HCT116 (cell line): Measurements from ENCODE around the gene CAPN15. TPM values are rescaled to one million over a fixed set of nuclear protein-coding genes. Genes with fewer than 3 reads are reported as not detected.

Experiments used
- ATAC-seq: fragments of 200-7000 bp; cut with Tn5 transposase; 2 replicates; pipeline ENCODE4 v1.9.1; 2020; ENCODE audit warnings: mild to moderate bottlenecking, moderate library complexity
- BruUV-seq: library from RNA; stranded (reverse); fragments of 400-500 nt; replicated peaks from 2 replicates; lab custom pipeline; 2021; lab: Mats Ljungman, UMichigan
- CTCF ChIA-PET: fragments of 300-600 bp; sonication (Branson Sonifier 250); formaldehyde crosslinking; loops from one replicate; lab custom pipeline; 2021; ENCODE audit warnings: antibody characterized with exemption; lab: Charles Lee
- POLR2A ChIA-PET: fragments of 300-600, 350-600 bp; sonication (Branson Sonifier 250); formaldehyde crosslinking; loops from one replicate; lab custom pipeline; 2021; ENCODE audit warnings: antibody characterized with exemption; lab: Charles Lee
- RAD21 ChIA-PET, 2 experiments: fragments of 300-600 bp; sonication (Branson Sonifier 250); formaldehyde crosslinking; loops; one replicate each; lab custom pipeline; 2023; ENCODE audit warnings: low total read pairs in 2 of 2; ENCODE audit not compliant: uncharacterized antibody in 2 of 2, unreplicated experiment in 2 of 2, low non-redundant PET in 1 of 2; lab: Charles Lee
- DNase-seq: peaks from one replicate; pipeline ENCODE4 v3.0.0-alpha.2; 2010; ENCODE audit warnings: low read depth, low spot score
- H2AFZ ChIP-seq: fragments of 200-600 bp; shearing (Covaris generic), sonication (generic); 2 replicates; pipeline ENCODE4 v1.6.1; 2017; ENCODE audit warnings: low read depth, mixed run types, mixed read lengths, antibody characterized with exemption, low read length; ENCODE audit not compliant: poor library complexity, severe bottlenecking
- H3K27ac ChIP-seq: 2 replicates; pipeline ENCODE4 v1.5.1; 2012; ENCODE audit warnings: low read depth, low read length
- H3K27me3 ChIP-seq: fragments of 200-600 bp; sonication (generic); 2 replicates; pipeline ENCODE4 v1.6.1; 2016; ENCODE audit warnings: mixed run types, low read length, mixed read lengths; ENCODE audit not compliant: insufficient read depth
- H3K36me3 ChIP-seq, 2 experiments: fragments of 200-500 bp in 1 of 2; fragments of 200-600 bp in 1 of 2; sonication (Bioruptor generic) in 1 of 2; sonication (generic) in 1 of 2; 2 replicates each; pipeline versions ENCODE4 v1.5.1 to v1.6.1; 2014 to 2016; ENCODE audit warnings: low read length in 2 of 2, inconsistent platforms in 1 of 2, mixed read lengths in 1 of 2, mixed run types in 1 of 2; ENCODE audit not compliant: insufficient read depth in 2 of 2, control insufficient read depth in 1 of 2
- H3K4me1 ChIP-seq, 2 experiments: fragments of 200-600 bp in 1 of 2; sonication (generic) in 1 of 2; 2 replicates each; pipeline versions ENCODE4 v1.5.1 to v1.6.1; 2012 to 2017; ENCODE audit warnings: low read length in 2 of 2, inconsistent platforms in 1 of 2, mild to moderate bottlenecking in 1 of 2, mixed read lengths in 1 of 2, mixed run types in 1 of 2, moderate library complexity in 1 of 2; ENCODE audit not compliant: insufficient read depth in 2 of 2, control insufficient read depth in 1 of 2
- H3K4me2 ChIP-seq: fragments of 200-600 bp; sonication (generic); 2 replicates; pipeline ENCODE4 v1.6.1; 2017; ENCODE audit warnings: mixed run types, low read length, mixed read lengths
- H3K4me3 ChIP-seq, 2 experiments: fragments of 200-600 bp in 1 of 2; sonication (generic) in 1 of 2; replicated peaks in 1 of 2; 2 replicates each; pipeline ENCODE4 v1.5.1; 2011 to 2016; ENCODE audit warnings: low read length in 2 of 2, control low read depth in 1 of 2, low read depth in 1 of 2, mild to moderate bottlenecking in 1 of 2, mixed read lengths in 1 of 2, mixed run types in 1 of 2
- H3K79me2 ChIP-seq: fragments of 200-600 bp; sonication (generic); 2 replicates; pipeline ENCODE4 v1.6.1; 2017; ENCODE audit warnings: mild to moderate bottlenecking, mixed run types, low read length, moderate library complexity, mixed read lengths; ENCODE audit not compliant: insufficient read depth
- H3K9ac ChIP-seq: fragments of 200-600 bp; sonication (generic); 2 replicates; pipeline ENCODE4 v1.6.1; 2016; ENCODE audit warnings: low read length, mixed read lengths
- H3K9me2 ChIP-seq: fragments of 200-600 bp; sonication (generic), shearing (Covaris generic); 2 replicates; pipeline ENCODE4 v1.6.1; 2017; ENCODE audit warnings: mixed run types, mild to moderate bottlenecking, moderate library complexity; ENCODE audit not compliant: insufficient read depth
- H3K9me3 ChIP-seq, 2 experiments: fragments of 200-500 bp in 1 of 2; fragments of 200-600 bp in 1 of 2; sonication (Bioruptor generic) in 1 of 2; sonication (generic) in 1 of 2; 2 replicates each; pipeline ENCODE4 v1.6.1; 2014 to 2017; ENCODE audit warnings: low read length in 2 of 2, mixed read lengths in 2 of 2, inconsistent platforms in 1 of 2, low read depth in 1 of 2, mild to moderate bottlenecking in 1 of 2, mixed run types in 1 of 2, moderate library complexity in 1 of 2; ENCODE audit not compliant: control insufficient read depth in 1 of 2, insufficient read depth in 1 of 2
- H4K20me1 ChIP-seq: fragments of 200-600 bp; sonication (generic), shearing (Covaris generic); 2 replicates; pipeline ENCODE4 v1.6.1; 2017; ENCODE audit warnings: mixed run types, mild to moderate bottlenecking, moderate library complexity; ENCODE audit not compliant: insufficient read depth
- ELF1 ChIP-seq: IDR thresholded peaks from 2 replicates; pipeline ENCODE4 v1.6.1; 2012; ENCODE audit warnings: low read depth, borderline replicate concordance
- EZH2 ChIP-seq: fragments of 200-600 bp; sonication (generic); IDR thresholded peaks from 2 replicates; pipeline ENCODE4 v1.6.1; 2017; ENCODE audit warnings: antibody characterized with exemption, mixed run types
- EZH2phosphoT487 ChIP-seq: fragments of 200-600 bp; IDR thresholded peaks from 2 replicates; pipeline ENCODE4 v1.6.1; 2018; ENCODE audit warnings: antibody characterized with exemption, borderline replicate concordance
- FOSL1 ChIP-seq: IDR thresholded peaks from 2 replicates; pipeline ENCODE4 v1.6.1; 2012; ENCODE audit warnings: low read depth
- POLR2AphosphoS5 ChIP-seq: IDR thresholded peaks from 2 replicates; pipeline ENCODE4 v1.6.1; 2011; ENCODE audit warnings: mild to moderate bottlenecking, low read depth, low read length, moderate library complexity
- SIN3A ChIP-seq: IDR thresholded peaks from 2 replicates; pipeline ENCODE4 v1.6.1; 2012; ENCODE audit warnings: low read depth
- SP1 ChIP-seq: IDR thresholded peaks from 2 replicates; pipeline ENCODE4 v1.6.1; 2012; ENCODE audit warnings: low read depth
- SRF ChIP-seq: IDR thresholded peaks from 2 replicates; pipeline ENCODE4 v1.6.1; 2012; ENCODE audit warnings: low read depth
- TCF7L2 ChIP-seq: IDR thresholded peaks from 2 replicates; pipeline ENCODE4 v1.7.0; 2011; ENCODE audit warnings: borderline replicate concordance, inconsistent platforms; ENCODE audit not compliant: insufficient read depth, insufficient read length; ENCODE audit errors: extremely low read depth
- ZFX ChIP-seq: fragments of 450-650 bp; IDR thresholded peaks from 2 replicates; pipeline ENCODE4 v1.6.1; 2017
- ZNF274 ChIP-seq: fragments of 200-500 bp; sonication (Bioruptor generic); IDR thresholded peaks from 2 replicates; pipeline ENCODE4 v1.6.1; 2014; ENCODE audit warnings: mild to moderate bottlenecking, low read depth, low read length, inconsistent platforms
- intact Hi-C: fragments of 100-400 bp; cut with micrococcal nuclease; formaldehyde crosslinking; loops from 2 replicates; pipeline ENCODE4 v1.10.0; 2022
- total RNA-seq: library from RNA; stranded (reverse); gene quantifications from one replicate; pipeline ENCODE4 v1.2.1, GENCODE V29; 2021; ENCODE audit not compliant: unreplicated experiment
- TF ChIP-seq, protein P1 (sequence below), 3 experiments: fragments of 200-600 bp in 1 of 3; sonication (generic) in 1 of 3; IDR thresholded peaks in 2 of 3; conservative IDR thresholded peaks in 1 of 3; 2 replicates each; pipeline ENCODE4 v1.5.1; 2012 to 2017; ENCODE audit warnings: low read depth in 2 of 3, low read length in 2 of 3, antibody characterized with exemption in 1 of 3, borderline replicate concordance in 1 of 3, control low read depth in 1 of 3, mild to moderate bottlenecking in 1 of 3, mixed read lengths in 1 of 3, mixed run types in 1 of 3, moderate library complexity in 1 of 3; ENCODE audit not compliant: insufficient read depth in 1 of 3
- TF ChIP-seq, protein P2 (sequence below): IDR thresholded peaks from 2 replicates; pipeline ENCODE4 v1.6.1; 2012

The CAPN15 gene
- total RNA-seq, 1 experiment from 2014 or later = 39.0 TPM

DNA sequence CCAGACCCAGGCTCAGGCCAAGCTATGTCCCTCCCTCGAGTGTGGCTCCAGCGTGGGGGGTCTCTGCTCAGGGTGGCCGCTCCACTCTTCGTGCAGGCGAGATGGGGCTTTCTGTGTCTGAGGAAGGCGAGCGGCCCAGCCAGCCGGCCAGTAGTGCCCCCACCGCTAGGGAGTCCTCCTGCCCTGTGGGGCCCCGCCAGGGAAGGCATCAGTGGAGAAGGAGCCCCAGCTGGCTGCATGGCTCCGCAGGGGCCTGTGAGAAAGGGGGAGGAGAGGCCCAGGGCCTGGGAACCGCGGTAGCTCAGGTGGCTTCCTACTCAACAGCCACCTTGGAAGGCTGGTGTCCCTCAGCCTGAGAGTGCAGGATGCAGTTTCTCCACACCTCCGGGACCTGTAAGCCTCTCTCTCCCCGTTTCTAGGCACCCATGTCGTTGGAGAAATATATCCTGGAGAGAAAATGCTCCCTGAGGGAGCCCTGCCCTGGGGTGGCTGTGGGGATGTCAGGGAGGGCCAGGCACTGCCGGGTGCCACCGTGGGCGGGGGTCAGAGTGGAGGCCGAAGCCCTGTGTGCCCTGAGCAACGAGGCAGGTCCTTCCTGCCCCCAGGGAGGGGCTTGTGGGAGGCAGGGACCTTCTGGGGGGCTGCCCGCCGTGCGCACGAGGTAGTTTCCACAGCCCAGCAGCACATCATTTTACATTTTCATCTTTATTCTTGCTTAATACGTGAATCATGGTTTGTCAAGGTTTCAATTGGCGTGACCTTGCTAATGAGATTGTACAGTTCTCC, 45.5 kb downstream of the CAPN15 start:
- H3K4me3 ChIP-seq = no peak overlapping the region
- no peak overlapping the region for H3K4me2 ChIP-seq
- no peaks in the 10 kb centered on the region for H3K9me2 ChIP-seq
- POLR2A ChIA-PET = no interaction called here
- H3K4me1 ChIP-seq = peaks cover 7 to 13% of the 10 kb centered on the region in 2 experiments
- CTCF ChIA-PET = no interaction called here
- no TSS peak for BruUV-seq
- H3K9me3 ChIP-seq = no peaks in the 10 kb centered on the region
- no peak overlapping the region for H3K9ac ChIP-seq
- no peak for DNase-seq
- H2AFZ ChIP-seq = no peak overlapping the region
- H3K36me3 ChIP-seq = no peaks in the 10 kb centered on the region
- no peaks in the 10 kb centered on the region for H4K20me1 ChIP-seq
- TF ChIP-seq SRF (no peak), SP1 (no peak), EZH2phosphoT487 (no peak), ZNF274 (no peak), POLR2AphosphoS5 (no peak), SIN3A (no peak), TCF7L2 (no peak), ELF1 (no peak), ZFX (no peak), EZH2 (no peak), FOSL1 (no peak)
- TF ChIP-seq, protein P1, sequence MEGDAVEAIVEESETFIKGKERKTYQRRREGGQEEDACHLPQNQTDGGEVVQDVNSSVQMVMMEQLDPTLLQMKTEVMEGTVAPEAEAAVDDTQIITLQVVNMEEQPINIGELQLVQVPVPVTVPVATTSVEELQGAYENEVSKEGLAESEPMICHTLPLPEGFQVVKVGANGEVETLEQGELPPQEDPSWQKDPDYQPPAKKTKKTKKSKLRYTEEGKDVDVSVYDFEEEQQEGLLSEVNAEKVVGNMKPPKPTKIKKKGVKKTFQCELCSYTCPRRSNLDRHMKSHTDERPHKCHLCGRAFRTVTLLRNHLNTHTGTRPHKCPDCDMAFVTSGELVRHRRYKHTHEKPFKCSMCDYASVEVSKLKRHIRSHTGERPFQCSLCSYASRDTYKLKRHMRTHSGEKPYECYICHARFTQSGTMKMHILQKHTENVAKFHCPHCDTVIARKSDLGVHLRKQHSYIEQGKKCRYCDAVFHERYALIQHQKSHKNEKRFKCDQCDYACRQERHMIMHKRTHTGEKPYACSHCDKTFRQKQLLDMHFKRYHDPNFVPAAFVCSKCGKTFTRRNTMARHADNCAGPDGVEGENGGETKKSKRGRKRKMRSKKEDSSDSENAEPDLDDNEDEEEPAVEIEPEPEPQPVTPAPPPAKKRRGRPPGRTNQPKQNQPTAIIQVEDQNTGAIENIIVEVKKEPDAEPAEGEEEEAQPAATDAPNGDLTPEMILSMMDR (IDR thresholded peaks at IDR 0.05 in 2 of 3, conservative IDR thresholded peaks at IDR 0.05 in 1 of 3; ENCODE audit: borderline replicate concordance in 1 of 3, insufficient read depth in 1 of 3, low read depth in 2 of 3, low read length in 2 of 3) = no peak
- TF ChIP-seq, protein P2, sequence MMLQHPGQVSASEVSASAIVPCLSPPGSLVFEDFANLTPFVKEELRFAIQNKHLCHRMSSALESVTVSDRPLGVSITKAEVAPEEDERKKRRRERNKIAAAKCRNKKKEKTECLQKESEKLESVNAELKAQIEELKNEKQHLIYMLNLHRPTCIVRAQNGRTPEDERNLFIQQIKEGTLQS = no peak
- TF ChIP-seq, all 23 proteins: peak for 0
- intact Hi-C loops = no loop called here
- H3K79me2 ChIP-seq = peaks cover 9% of the 10 kb centered on the region; the same call in 1 of the 2 replicates
- H3K27ac ChIP-seq = no peak overlapping the region
- no peak for ATAC-seq
- no peaks in the 10 kb centered on the region for H3K27me3 ChIP-seq
- RAD21 ChIA-PET = no interaction called here
